OCI-LY7 (cell line): ENCODE measurements around the gene MRPL3.

Experiments used
- CTCF ChIP-seq: fragments of 200-600 bp; sonication (generic); conservative IDR thresholded peaks from 2 replicates; pipeline ENCODE4 v1.5.1; 2014; ENCODE audit warnings: mild to moderate bottlenecking, antibody characterized with exemption, low read length, moderate library complexity, mixed read lengths
- EZH2phosphoT487 ChIP-seq: fragments of 200-600 bp; sonication (generic); IDR thresholded peaks from 2 replicates; pipeline ENCODE4 v1.6.1; 2018; ENCODE audit warnings: low read depth, borderline replicate concordance, mild to moderate bottlenecking, mixed run types, antibody characterized with exemption, low read length, moderate library complexity, mixed read lengths

GRCh38 chr3:131421957-131422498, 80.7 kb downstream of the MRPL3 start:
- TF ChIP-seq CTCF, result no peak
- TF ChIP-seq EZH2phosphoT487, result no peak
